Vagina (tissue), 2 donors: ENCODE measurements around the gene SUMO3.

Source experiments
- POLR2A ChIP-seq, 2 donors: fragments of 450-650 bp; IDR thresholded peaks; one replicate each; pipeline ENCODE4 v1.6.1; 2017; ENCODE audit warnings: antibody characterized with exemption in 2 of 2, mild to moderate bottlenecking in 2 of 2, moderate library complexity in 2 of 2
- TF ChIP-seq, protein P1 (sequence below), 3 experiments: fragments of 450-650 bp in 2 of 3; fragments of 200-600 bp in 1 of 3; sonication (generic) in 1 of 3; IDR thresholded peaks; one replicate each; pipeline ENCODE4 v1.5.1; 2017 to 2019; ENCODE audit warnings: antibody characterized with exemption in 3 of 3, mild to moderate bottlenecking in 2 of 3, moderate library complexity in 2 of 3

DNA sequence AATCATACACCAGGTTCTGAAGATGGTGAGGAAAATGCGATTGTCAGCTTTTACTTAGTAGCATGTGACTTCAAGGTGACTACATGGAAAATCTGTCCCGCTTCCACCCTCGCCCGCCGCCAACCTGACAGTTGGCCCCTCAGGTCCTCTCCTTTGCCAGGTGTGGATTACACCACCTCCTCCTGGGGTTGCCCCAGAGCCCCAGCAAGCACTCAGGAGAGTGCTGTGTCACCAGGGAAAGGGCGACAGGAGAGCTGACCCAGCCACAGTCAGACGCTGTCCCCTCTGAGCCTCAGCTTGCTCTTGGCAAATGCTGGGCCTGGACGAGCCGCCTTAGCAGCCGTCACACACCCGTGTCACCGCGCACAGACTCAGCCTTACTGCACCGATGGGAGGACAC, 37.7 kb upstream of the SUMO3 start:
- TF ChIP-seq, protein P1, sequence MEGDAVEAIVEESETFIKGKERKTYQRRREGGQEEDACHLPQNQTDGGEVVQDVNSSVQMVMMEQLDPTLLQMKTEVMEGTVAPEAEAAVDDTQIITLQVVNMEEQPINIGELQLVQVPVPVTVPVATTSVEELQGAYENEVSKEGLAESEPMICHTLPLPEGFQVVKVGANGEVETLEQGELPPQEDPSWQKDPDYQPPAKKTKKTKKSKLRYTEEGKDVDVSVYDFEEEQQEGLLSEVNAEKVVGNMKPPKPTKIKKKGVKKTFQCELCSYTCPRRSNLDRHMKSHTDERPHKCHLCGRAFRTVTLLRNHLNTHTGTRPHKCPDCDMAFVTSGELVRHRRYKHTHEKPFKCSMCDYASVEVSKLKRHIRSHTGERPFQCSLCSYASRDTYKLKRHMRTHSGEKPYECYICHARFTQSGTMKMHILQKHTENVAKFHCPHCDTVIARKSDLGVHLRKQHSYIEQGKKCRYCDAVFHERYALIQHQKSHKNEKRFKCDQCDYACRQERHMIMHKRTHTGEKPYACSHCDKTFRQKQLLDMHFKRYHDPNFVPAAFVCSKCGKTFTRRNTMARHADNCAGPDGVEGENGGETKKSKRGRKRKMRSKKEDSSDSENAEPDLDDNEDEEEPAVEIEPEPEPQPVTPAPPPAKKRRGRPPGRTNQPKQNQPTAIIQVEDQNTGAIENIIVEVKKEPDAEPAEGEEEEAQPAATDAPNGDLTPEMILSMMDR (IDR thresholded peaks at IDR 0.05), result no peak
- TF ChIP-seq POLR2A (IDR thresholded peaks at IDR 0.05), result no peak
